HCT116 (cell line): ENCODE data around the gene FSCN2. TPM values are rescaled to one million over a fixed set of nuclear protein-coding genes. Genes with fewer than 3 reads are reported as not detected.

Source experiments
- ATAC-seq: fragments of 200-7000 bp; cut with Tn5 transposase; 2 replicates; pipeline ENCODE4 v1.9.1; 2020; ENCODE audit warnings: mild to moderate bottlenecking, moderate library complexity
- BruUV-seq: library from RNA; stranded (reverse); fragments of 400-500 nt; replicated peaks from 2 replicates; lab custom pipeline; 2021; lab: Mats Ljungman, UMichigan
- CTCF ChIA-PET: fragments of 300-600 bp; sonication (Branson Sonifier 250); formaldehyde crosslinking; loops from one replicate; lab custom pipeline; 2021; ENCODE audit warnings: antibody characterized with exemption; lab: Charles Lee
- POLR2A ChIA-PET: fragments of 300-600, 350-600 bp; sonication (Branson Sonifier 250); formaldehyde crosslinking; loops from one replicate; lab custom pipeline; 2021; ENCODE audit warnings: antibody characterized with exemption; lab: Charles Lee
- RAD21 ChIA-PET, 2 experiments: fragments of 300-600 bp; sonication (Branson Sonifier 250); formaldehyde crosslinking; loops; one replicate each; lab custom pipeline; 2023; ENCODE audit warnings: low total read pairs in 2 of 2; ENCODE audit not compliant: uncharacterized antibody in 2 of 2, unreplicated experiment in 2 of 2, low non-redundant PET in 1 of 2; lab: Charles Lee
- DNase-seq: peaks from one replicate; pipeline ENCODE4 v3.0.0-alpha.2; 2010; ENCODE audit warnings: low read depth, low spot score
- H2AFZ ChIP-seq: fragments of 200-600 bp; shearing (Covaris generic), sonication (generic); 2 replicates; pipeline ENCODE4 v1.6.1; 2017; ENCODE audit warnings: low read depth, mixed run types, mixed read lengths, antibody characterized with exemption, low read length; ENCODE audit not compliant: poor library complexity, severe bottlenecking
- H3K27ac ChIP-seq: 2 replicates; pipeline ENCODE4 v1.5.1; 2012; ENCODE audit warnings: low read depth, low read length
- H3K27me3 ChIP-seq: fragments of 200-600 bp; sonication (generic); 2 replicates; pipeline ENCODE4 v1.6.1; 2016; ENCODE audit warnings: mixed run types, low read length, mixed read lengths; ENCODE audit not compliant: insufficient read depth
- H3K36me3 ChIP-seq, 2 experiments: fragments of 200-500 bp in 1 of 2; fragments of 200-600 bp in 1 of 2; sonication (Bioruptor generic) in 1 of 2; sonication (generic) in 1 of 2; 2 replicates each; pipeline versions ENCODE4 v1.5.1 to v1.6.1; 2014 to 2016; ENCODE audit warnings: low read length in 2 of 2, inconsistent platforms in 1 of 2, mixed read lengths in 1 of 2, mixed run types in 1 of 2; ENCODE audit not compliant: insufficient read depth in 2 of 2, control insufficient read depth in 1 of 2
- H3K4me1 ChIP-seq, 2 experiments: fragments of 200-600 bp in 1 of 2; sonication (generic) in 1 of 2; 2 replicates each; pipeline versions ENCODE4 v1.5.1 to v1.6.1; 2012 to 2017; ENCODE audit warnings: low read length in 2 of 2, inconsistent platforms in 1 of 2, mild to moderate bottlenecking in 1 of 2, mixed read lengths in 1 of 2, mixed run types in 1 of 2, moderate library complexity in 1 of 2; ENCODE audit not compliant: insufficient read depth in 2 of 2, control insufficient read depth in 1 of 2
- H3K4me2 ChIP-seq: fragments of 200-600 bp; sonication (generic); 2 replicates; pipeline ENCODE4 v1.6.1; 2017; ENCODE audit warnings: mixed run types, low read length, mixed read lengths
- H3K4me3 ChIP-seq, 2 experiments: fragments of 200-600 bp in 1 of 2; sonication (generic) in 1 of 2; replicated peaks in 1 of 2; 2 replicates each; pipeline ENCODE4 v1.5.1; 2011 to 2016; ENCODE audit warnings: low read length in 2 of 2, control low read depth in 1 of 2, low read depth in 1 of 2, mild to moderate bottlenecking in 1 of 2, mixed read lengths in 1 of 2, mixed run types in 1 of 2
- H3K79me2 ChIP-seq: fragments of 200-600 bp; sonication (generic); 2 replicates; pipeline ENCODE4 v1.6.1; 2017; ENCODE audit warnings: mild to moderate bottlenecking, mixed run types, low read length, moderate library complexity, mixed read lengths; ENCODE audit not compliant: insufficient read depth
- H3K9ac ChIP-seq: fragments of 200-600 bp; sonication (generic); 2 replicates; pipeline ENCODE4 v1.6.1; 2016; ENCODE audit warnings: low read length, mixed read lengths
- H3K9me2 ChIP-seq: fragments of 200-600 bp; sonication (generic), shearing (Covaris generic); 2 replicates; pipeline ENCODE4 v1.6.1; 2017; ENCODE audit warnings: mixed run types, mild to moderate bottlenecking, moderate library complexity; ENCODE audit not compliant: insufficient read depth
- H3K9me3 ChIP-seq, 2 experiments: fragments of 200-500 bp in 1 of 2; fragments of 200-600 bp in 1 of 2; sonication (Bioruptor generic) in 1 of 2; sonication (generic) in 1 of 2; 2 replicates each; pipeline ENCODE4 v1.6.1; 2014 to 2017; ENCODE audit warnings: low read length in 2 of 2, mixed read lengths in 2 of 2, inconsistent platforms in 1 of 2, low read depth in 1 of 2, mild to moderate bottlenecking in 1 of 2, mixed run types in 1 of 2, moderate library complexity in 1 of 2; ENCODE audit not compliant: control insufficient read depth in 1 of 2, insufficient read depth in 1 of 2
- H4K20me1 ChIP-seq: fragments of 200-600 bp; sonication (generic), shearing (Covaris generic); 2 replicates; pipeline ENCODE4 v1.6.1; 2017; ENCODE audit warnings: mixed run types, mild to moderate bottlenecking, moderate library complexity; ENCODE audit not compliant: insufficient read depth
- ATF3 ChIP-seq: IDR thresholded peaks from 2 replicates; pipeline ENCODE4 v1.6.1; 2012
- CBX3 ChIP-seq: IDR thresholded peaks from 2 replicates; pipeline ENCODE4 v1.6.1; 2012; ENCODE audit warnings: low read depth
- EZH2 ChIP-seq: fragments of 200-600 bp; sonication (generic); IDR thresholded peaks from 2 replicates; pipeline ENCODE4 v1.6.1; 2017; ENCODE audit warnings: antibody characterized with exemption, mixed run types
- EZH2phosphoT487 ChIP-seq: fragments of 200-600 bp; IDR thresholded peaks from 2 replicates; pipeline ENCODE4 v1.6.1; 2018; ENCODE audit warnings: antibody characterized with exemption, borderline replicate concordance
- JUND ChIP-seq: IDR thresholded peaks from 2 replicates; pipeline ENCODE4 v1.6.1; 2012
- POLR2AphosphoS5 ChIP-seq: IDR thresholded peaks from 2 replicates; pipeline ENCODE4 v1.6.1; 2011; ENCODE audit warnings: mild to moderate bottlenecking, low read depth, low read length, moderate library complexity
- SIN3A ChIP-seq: IDR thresholded peaks from 2 replicates; pipeline ENCODE4 v1.6.1; 2012; ENCODE audit warnings: low read depth
- SP1 ChIP-seq: IDR thresholded peaks from 2 replicates; pipeline ENCODE4 v1.6.1; 2012; ENCODE audit warnings: low read depth
- ZFX ChIP-seq: fragments of 450-650 bp; IDR thresholded peaks from 2 replicates; pipeline ENCODE4 v1.6.1; 2017
- intact Hi-C: fragments of 100-400 bp; cut with micrococcal nuclease; formaldehyde crosslinking; loops from 2 replicates; pipeline ENCODE4 v1.10.0; 2022
- total RNA-seq: library from RNA; stranded (reverse); gene quantifications from one replicate; pipeline ENCODE4 v1.2.1, GENCODE V29; 2021; ENCODE audit not compliant: unreplicated experiment
- TF ChIP-seq, protein P1 (sequence below): IDR thresholded peaks from 2 replicates; pipeline ENCODE4 v1.6.1; 2012; ENCODE audit warnings: low read depth

FSCN2 gene
- total RNA-seq, 1 experiment from 2014 or later = 10.1 TPM

GRCh38 chr17:81553018-81553615 is 24.9 kb downstream of the FSCN2 start (continued):
- peak; percentile 76 for TF ChIP-seq POLR2AphosphoS5
- TF ChIP-seq ZFX = no peak
- TF ChIP-seq EZH2phosphoT487 = no peak
- TF ChIP-seq EZH2 = no peak
- TF ChIP-seq, protein P1, sequence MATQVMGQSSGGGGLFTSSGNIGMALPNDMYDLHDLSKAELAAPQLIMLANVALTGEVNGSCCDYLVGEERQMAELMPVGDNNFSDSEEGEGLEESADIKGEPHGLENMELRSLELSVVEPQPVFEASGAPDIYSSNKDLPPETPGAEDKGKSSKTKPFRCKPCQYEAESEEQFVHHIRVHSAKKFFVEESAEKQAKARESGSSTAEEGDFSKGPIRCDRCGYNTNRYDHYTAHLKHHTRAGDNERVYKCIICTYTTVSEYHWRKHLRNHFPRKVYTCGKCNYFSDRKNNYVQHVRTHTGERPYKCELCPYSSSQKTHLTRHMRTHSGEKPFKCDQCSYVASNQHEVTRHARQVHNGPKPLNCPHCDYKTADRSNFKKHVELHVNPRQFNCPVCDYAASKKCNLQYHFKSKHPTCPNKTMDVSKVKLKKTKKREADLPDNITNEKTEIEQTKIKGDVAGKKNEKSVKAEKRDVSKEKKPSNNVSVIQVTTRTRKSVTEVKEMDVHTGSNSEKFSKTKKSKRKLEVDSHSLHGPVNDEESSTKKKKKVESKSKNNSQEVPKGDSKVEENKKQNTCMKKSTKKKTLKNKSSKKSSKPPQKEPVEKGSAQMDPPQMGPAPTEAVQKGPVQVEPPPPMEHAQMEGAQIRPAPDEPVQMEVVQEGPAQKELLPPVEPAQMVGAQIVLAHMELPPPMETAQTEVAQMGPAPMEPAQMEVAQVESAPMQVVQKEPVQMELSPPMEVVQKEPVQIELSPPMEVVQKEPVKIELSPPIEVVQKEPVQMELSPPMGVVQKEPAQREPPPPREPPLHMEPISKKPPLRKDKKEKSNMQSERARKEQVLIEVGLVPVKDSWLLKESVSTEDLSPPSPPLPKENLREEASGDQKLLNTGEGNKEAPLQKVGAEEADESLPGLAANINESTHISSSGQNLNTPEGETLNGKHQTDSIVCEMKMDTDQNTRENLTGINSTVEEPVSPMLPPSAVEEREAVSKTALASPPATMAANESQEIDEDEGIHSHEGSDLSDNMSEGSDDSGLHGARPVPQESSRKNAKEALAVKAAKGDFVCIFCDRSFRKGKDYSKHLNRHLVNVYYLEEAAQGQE = no peak
- no peak for TF ChIP-seq SP1

GRCh38 chr17:81553616-81554181 is 25.5 kb downstream of the FSCN2 start:
- no peaks in the 10 kb centered on the region for H4K20me1 ChIP-seq
- no peak overlapping the region for H2AFZ ChIP-seq
- RAD21 ChIA-PET = no interaction called here
- intact Hi-C loops = loop anchor here (5.0 to 10.0 kb wide), 2 partner anchors 49 to 141 kb away; no protein-coding TSS in a partner anchor
- peaks cover 19 to 29% of the 10 kb centered on the region in 2 experiments for H3K36me3 ChIP-seq
- DNase-seq = peak; percentile 16
- CTCF ChIA-PET = interaction anchor here (0.6 kb wide), 1 partner anchor 563 kb away, joined by 3 read pairs; no protein-coding TSS in a partner anchor
- H3K4me1 ChIP-seq = peaks cover 17 to 46% of the 10 kb centered on the region in 2 experiments
- H3K4me2 ChIP-seq = peak overlapping the region; percentile 82
- no peaks in the 10 kb centered on the region for H3K9me3 ChIP-seq
- H3K27me3 ChIP-seq = no peaks in the 10 kb centered on the region
- no peaks in the 10 kb centered on the region for H3K9me2 ChIP-seq
- H3K4me3 ChIP-seq = peak overlapping the region; percentile 94 to 96
- BruUV-seq = no TSS peak
- TF ChIP-seq SIN3A (no peak), CBX3 (no peak), JUND (no peak), ATF3 (no peak)
- TF ChIP-seq, protein P1 = no peak
- H3K79me2 ChIP-seq = peaks cover 32% of the 10 kb centered on the region
- peak; percentile 7; the same call in 1 of the 2 replicates for ATAC-seq
- H3K27ac ChIP-seq = peak overlapping the region; percentile 86
- H3K9ac ChIP-seq = peak overlapping the region; percentile 80
- POLR2A ChIA-PET = no interaction called here
